ENCODE results near the gene GABRG3.

DNA sequence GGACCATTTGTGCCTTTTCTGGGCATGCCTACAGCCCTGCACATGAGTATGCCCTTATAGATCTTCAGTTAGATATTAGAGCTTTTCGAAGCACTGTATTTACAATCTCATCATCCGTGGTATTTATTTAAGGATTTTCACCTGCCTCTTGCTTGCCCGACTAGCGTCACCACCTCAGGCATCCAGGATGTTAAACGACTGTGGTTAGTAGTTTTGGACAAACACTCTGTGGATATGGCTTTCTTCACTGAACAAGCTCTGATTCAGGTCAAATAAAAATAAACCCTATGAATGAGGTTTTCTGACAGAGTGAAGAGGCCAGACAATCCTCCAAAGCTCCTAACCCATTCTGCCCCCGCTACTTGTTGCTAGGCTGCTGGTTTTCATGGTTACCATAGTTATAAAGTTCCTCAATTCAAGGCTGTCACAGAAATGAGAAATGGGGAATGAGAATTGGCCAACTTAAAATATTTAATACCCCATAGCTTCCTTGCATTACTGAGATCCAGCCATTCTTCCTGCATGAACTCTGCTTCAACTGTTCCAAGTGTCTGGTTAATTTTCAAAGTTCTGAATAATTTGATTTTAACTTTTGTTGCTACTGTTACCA lies 440.1 kb downstream of the GABRG3 start:
- TF ChIP-seq POLR2A (IDR thresholded peaks at IDR 0.05) (no peak), CTCF (IDR thresholded peaks at IDR 0.05) (no peak)

Data from heart left ventricle (tissue), 13 donors.